ENCODE data around the gene CUEDC1. TPM values are rescaled to one million over a fixed set of nuclear protein-coding genes. Genes with fewer than 3 reads are reported as not detected.

The CUEDC1 gene
- total and polyA plus RNA-seq, 8 donors: 16.5 to 30.4 (median 21.7) TPM

- Histone ChIP-seq H3K36me3 (peaks cover 0 to 4% (median 0%) of the 10 kb centered on the region in 3 donors), H3K27ac (no peak overlapping the region), H3K4me1 (peaks cover 0 to 3% (median 0%) of the 10 kb centered on the region in 3 donors), H3K9me3 (no peaks in the 10 kb centered on the region), H3K27me3 (no peaks in the 10 kb centered on the region), H3K4me3 (no peak overlapping the region)
- peak in 1 of 4 donors; percentile 26 for TF ChIP-seq CTCF (IDR thresholded peaks at IDR 0.05)
- peak; percentile 79 to 84 (median 81) for ATAC-seq
- intact Hi-C loops (cut with DNase I): no loop called here
- FAIRE-seq: no peak
- peak in 3 of 6 donors; percentile 30 to 80 (median 69) for DNase-seq
- 34 to 39% methylated on average over 13 of the region's 13 CpGs for WGBS, 2 donors
Measured at GRCh38 chr17:57834146-57834741, 121.0 kb downstream of the CUEDC1 start.

- intact Hi-C loops (cut with DNase I): no loop called here
- no peak for FAIRE-seq
Measured at GRCh38 chr17:57833179-57833939, 121.9 kb downstream of the CUEDC1 start.

GRCh38 chr17:57832314-57833178, 122.7 kb downstream of the CUEDC1 start:
- no peak overlapping the region for H3K27ac ChIP-seq
- no peak for FAIRE-seq
- peak in 1 of 4 donors; percentile 23 for ATAC-seq
- WGBS, 2 donors: 54 to 63% methylated on average over 12 of the region's 12 CpGs
- intact Hi-C loops (cut with DNase I): no loop called here
- H3K27me3 ChIP-seq: no peaks in the 10 kb centered on the region
- no peaks in the 10 kb centered on the region for H3K9me3 ChIP-seq
- no peaks in the 10 kb centered on the region for H3K36me3 ChIP-seq
- peaks cover 0 to 3% (median 0%) of the 10 kb centered on the region in 3 donors for H3K4me1 ChIP-seq
- DNase-seq: no peak
- TF ChIP-seq CTCF (IDR thresholded peaks at IDR 0.05): no peak
- H3K4me3 ChIP-seq: peak overlapping the region in 1 of 4 donors; percentile 31

More at GRCh38 chr17:57833179-57833939, 121.9 kb downstream of the CUEDC1 start:
- Histone ChIP-seq H3K9me3 (no peaks in the 10 kb centered on the region), H3K36me3 (no peaks in the 10 kb centered on the region), H3K27ac (no peak overlapping the region), H3K4me3 (peak overlapping the region in 1 of 4 donors; percentile 31), H3K27me3 (no peaks in the 10 kb centered on the region), H3K4me1 (peaks cover 0 to 3% (median 0%) of the 10 kb centered on the region in 3 donors)
- DNase-seq (peak in 5 of 6 donors; percentile 49 to 70 (median 67)), ATAC-seq (peak; percentile 70 to 89 (median 86))
- 15 to 17% methylated on average over 13 of the region's 13 CpGs for WGBS, 2 donors
- peak; percentile 84 to 93 (median 90) for TF ChIP-seq CTCF (IDR thresholded peaks at IDR 0.05)

GRCh38 chr17:57830880-57831279, 124.3 kb downstream of the CUEDC1 start:
- no peak for TF ChIP-seq CTCF (IDR thresholded peaks at IDR 0.05)

More at GRCh38 chr17:57830880-57831279, 124.3 kb downstream of the CUEDC1 start:
- ATAC-seq: no peak
- peaks cover 0 to 3% (median 0%) of the 10 kb centered on the region in 3 donors for H3K4me1 ChIP-seq
- 76 to 87% methylated on average over 7 of the region's 7 CpGs for WGBS, 2 donors
- no peaks in the 10 kb centered on the region for H3K9me3 ChIP-seq
- no peak overlapping the region for H3K4me3 ChIP-seq
- H3K27ac ChIP-seq: no peak overlapping the region
- no peaks in the 10 kb centered on the region for H3K36me3 ChIP-seq
- DNase-seq: no peak
- H3K27me3 ChIP-seq: no peaks in the 10 kb centered on the region
- intact Hi-C loops (cut with DNase I): no loop called here
- no peak for FAIRE-seq
